Measurements from ENCODE around the gene CHML.
"Not testable (repeated sequence)": the region's sequence is repeated elsewhere in the genome, so short reads cannot be mapped to it uniquely, and the experiment has no call there.

CHML gene

GRCh38 chr1:241640149-241640866, at the start of gene CHML, which contains the start of gene OPN3:
CHML (minus strand) TSS chr1:241640369; CDS start chr1:241635766, 4,603 bp downstream.
OPN3 (minus strand) TSS chr1:241640369; CDS start chr1:241640254, 115 bp downstream.
- DNase-seq = peak; percentile 73

GRCh38 chr1:241688940-241689368, 48.8 kb upstream of the CHML start:
- DNase-seq = no peak

GRCh38 chr1:241684108-241684507, 43.9 kb upstream of the CHML start:
- DNase-seq = no peak

- no peak for DNase-seq
Observed at GRCh38 chr1:241682921-241683320, 42.8 kb upstream of the CHML start.

- not testable (repeated sequence) for DNase-seq
Observed at GRCh38 chr1:241681861-241682448, 41.8 kb upstream of the CHML start.

- no peak for DNase-seq
Observed at GRCh38 chr1:241679961-241680360, 39.8 kb upstream of the CHML start.

- no peak for DNase-seq
Observed at GRCh38 chr1:241679404-241679803, 39.2 kb upstream of the CHML start.

GRCh38 chr1:241678536-241678935, 38.4 kb upstream of the CHML start:
- DNase-seq = no peak

- no peak for DNase-seq
Observed at GRCh38 chr1:241677201-241677600, 37.0 kb upstream of the CHML start.

- no peak for DNase-seq
Observed at GRCh38 chr1:241675983-241676382, 35.8 kb upstream of the CHML start.

- no peak for DNase-seq
Observed at GRCh38 chr1:241674805-241675384, 34.7 kb upstream of the CHML start.

- DNase-seq = no peak
Observed at GRCh38 chr1:241672301-241672700, 32.1 kb upstream of the CHML start.

- DNase-seq = no peak
Observed at GRCh38 chr1:241666419-241666818, 26.2 kb upstream of the CHML start.

- no peak for DNase-seq
Observed at GRCh38 chr1:241660424-241660972, 20.3 kb upstream of the CHML start.

- DNase-seq = not testable (repeated sequence)
Observed at GRCh38 chr1:241659016-241659415, 18.8 kb upstream of the CHML start.

GRCh38 chr1:241658081-241658793, 18.1 kb upstream of the CHML start:
- DNase-seq = no peak

GRCh38 chr1:241654641-241655040, 14.5 kb upstream of the CHML start:
- no peak for DNase-seq

GRCh38 chr1:241654019-241654418, 13.8 kb upstream of the CHML start:
- DNase-seq = no peak

- no peak for DNase-seq
Observed at GRCh38 chr1:241652012-241652411, 11.8 kb upstream of the CHML start, which contains the start of gene WDR64. WDR64 (plus strand) TSS chr1:241652281; CDS start chr1:241652485, 204 bp downstream.

- no peak for DNase-seq
Observed at GRCh38 chr1:241648159-241648558, 8.0 kb upstream of the CHML start.

GRCh38 chr1:241647658-241648057, 7.5 kb upstream of the CHML start:
- DNase-seq = no peak

GRCh38 chr1:241646201-241646600, 6.0 kb upstream of the CHML start:
- DNase-seq = no peak

GRCh38 chr1:241645199-241645598, 5.0 kb upstream of the CHML start:
- DNase-seq = no peak
